GM20000 (cell line): ENCODE measurements around the gene NKTR.
A peak's percentile ranks its signal among the peaks of the same experiment; 100 is the strongest.
"Not testable (repeated sequence)": the region's sequence is repeated elsewhere in the genome, so short reads cannot be mapped to it uniquely, and the experiment has no call there.

Source experiments
- DNase-seq: peaks from one replicate; pipeline ENCODE4 v3.0.0; 2012; ENCODE audit warnings: low spot score
- TF ChIP-seq, protein P1 (sequence below): IDR thresholded peaks from 2 replicates; pipeline ENCODE4 v1.5.1; 2012; ENCODE audit warnings: mild to moderate bottlenecking, control low read depth; ENCODE audit errors: extremely low read depth, missing control alignments

NKTR gene

DNA sequence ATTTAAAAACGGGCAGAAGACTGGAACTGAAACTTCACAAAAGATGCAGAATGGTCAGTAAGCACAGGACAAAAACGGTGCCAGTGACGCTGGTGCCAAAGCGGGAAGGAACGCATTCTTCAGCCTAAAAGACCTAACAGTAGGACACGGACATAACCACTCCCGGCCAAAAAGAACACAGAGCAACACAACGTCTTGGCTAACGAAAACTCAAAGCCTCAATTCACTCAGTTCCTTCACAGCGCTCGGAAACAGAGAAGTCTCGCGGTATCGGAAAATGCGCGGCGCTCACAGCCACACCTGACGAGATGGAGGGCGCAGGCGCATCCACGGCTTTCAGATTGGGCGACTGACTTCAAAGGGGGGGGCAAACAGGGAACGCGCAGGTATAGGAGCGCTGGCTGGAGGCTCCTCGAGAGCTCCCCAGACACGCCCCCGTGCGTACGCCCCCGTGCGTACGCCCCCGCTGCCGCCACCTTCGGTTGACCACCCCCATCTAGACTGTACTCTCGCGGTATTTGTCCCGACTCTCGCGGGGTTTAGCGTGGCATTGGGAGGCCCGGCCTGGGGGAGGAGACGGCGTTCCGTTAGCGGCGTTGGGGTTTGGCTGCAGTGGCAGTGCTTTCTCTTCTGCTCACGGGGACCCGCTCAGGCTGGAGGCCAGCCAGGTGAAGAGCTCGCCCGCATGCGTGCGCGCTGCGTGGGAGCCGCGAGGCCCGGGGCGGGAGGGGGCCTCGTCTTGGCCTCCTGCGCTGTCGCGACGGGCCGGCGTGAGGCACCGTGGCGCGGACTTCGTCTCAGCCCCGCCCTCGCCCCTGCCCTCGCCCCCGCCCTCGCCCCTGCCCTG, at the start of gene NKTR:
TSS of gene NKTR (plus strand) at position 576 of the 847 bp plus-strand sequence. CDS start 321 bp downstream, outside the sequence.
- DNase-seq = peak; percentile 92
- TF ChIP-seq, protein P1, sequence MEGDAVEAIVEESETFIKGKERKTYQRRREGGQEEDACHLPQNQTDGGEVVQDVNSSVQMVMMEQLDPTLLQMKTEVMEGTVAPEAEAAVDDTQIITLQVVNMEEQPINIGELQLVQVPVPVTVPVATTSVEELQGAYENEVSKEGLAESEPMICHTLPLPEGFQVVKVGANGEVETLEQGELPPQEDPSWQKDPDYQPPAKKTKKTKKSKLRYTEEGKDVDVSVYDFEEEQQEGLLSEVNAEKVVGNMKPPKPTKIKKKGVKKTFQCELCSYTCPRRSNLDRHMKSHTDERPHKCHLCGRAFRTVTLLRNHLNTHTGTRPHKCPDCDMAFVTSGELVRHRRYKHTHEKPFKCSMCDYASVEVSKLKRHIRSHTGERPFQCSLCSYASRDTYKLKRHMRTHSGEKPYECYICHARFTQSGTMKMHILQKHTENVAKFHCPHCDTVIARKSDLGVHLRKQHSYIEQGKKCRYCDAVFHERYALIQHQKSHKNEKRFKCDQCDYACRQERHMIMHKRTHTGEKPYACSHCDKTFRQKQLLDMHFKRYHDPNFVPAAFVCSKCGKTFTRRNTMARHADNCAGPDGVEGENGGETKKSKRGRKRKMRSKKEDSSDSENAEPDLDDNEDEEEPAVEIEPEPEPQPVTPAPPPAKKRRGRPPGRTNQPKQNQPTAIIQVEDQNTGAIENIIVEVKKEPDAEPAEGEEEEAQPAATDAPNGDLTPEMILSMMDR = no peak

GRCh38 chr3:42552830-42553229, 47.7 kb upstream of the NKTR start:
- no peak for DNase-seq

GRCh38 chr3:42556089-42556632, 44.3 kb upstream of the NKTR start:
- no peak for DNase-seq
- TF ChIP-seq, protein P1 = no peak

More at GRCh38 chr3:42552830-42553229, 47.7 kb upstream of the NKTR start:
- TF ChIP-seq, protein P1 = no peak

DNA sequence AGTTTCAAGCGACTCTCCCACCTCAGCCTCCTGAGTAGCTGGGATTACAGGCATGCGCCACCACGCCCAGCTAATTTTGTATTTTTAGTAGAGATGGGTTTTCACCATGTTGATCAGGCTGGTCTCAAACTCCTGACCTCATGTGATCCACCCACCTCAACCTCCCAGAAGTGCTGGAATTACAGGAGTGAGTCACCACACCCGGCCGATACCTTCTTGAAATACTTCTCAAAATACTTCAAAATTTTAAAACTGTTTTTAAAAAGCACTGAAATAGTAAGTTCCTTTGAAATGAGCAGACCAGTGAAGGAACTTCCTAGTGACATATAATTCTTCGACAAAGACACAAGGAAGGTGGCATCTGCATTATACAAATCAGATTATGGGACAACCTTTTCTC, 43.7 kb upstream of the NKTR start:
- not testable (repeated sequence) for DNase-seq

- TF ChIP-seq, protein P1 = no peak
- no peak for DNase-seq
Measured at GRCh38 chr3:42557854-42558253, 42.6 kb upstream of the NKTR start.

GRCh38 chr3:42562047-42562907, 38.2 kb upstream of the NKTR start:
- DNase-seq = no peak

GRCh38 chr3:42569593-42570142, 30.8 kb upstream of the NKTR start:
- no peak for DNase-seq
- TF ChIP-seq, protein P1 = no peak

More at GRCh38 chr3:42562047-42562907, 38.2 kb upstream of the NKTR start:
- TF ChIP-seq, protein P1 = no peak
